GM12878 (cell line): Measurements from ENCODE around the gene PPP3CA.

Source experiments
- GABPA ChIP-seq: IDR thresholded peaks from 2 replicates; pipeline ENCODE4 v1.6.1; 2014; ENCODE audit warnings: antibody characterized with exemption, low read depth, mild to moderate bottlenecking, inconsistent platforms
- HDAC6 ChIP-seq: fragments of 200-600 bp; sonication (generic); IDR thresholded peaks from one replicate; pipeline ENCODE4 v1.8.0; 2017; ENCODE audit warnings: antibody characterized with exemption; ENCODE audit not compliant: unreplicated experiment
- MXI1 ChIP-seq: fragments of 150-350 bp; IDR thresholded peaks from 2 replicates; pipeline ENCODE4 v1.6.1; 2011; ENCODE audit warnings: low read depth, mild to moderate bottlenecking, inconsistent platforms, low read length, improper control_type of control experiment
- RUNX3 ChIP-seq: IDR thresholded peaks from 2 replicates; pipeline ENCODE4 v1.6.1; 2012; ENCODE audit warnings: low read length, inconsistent platforms

- TF ChIP-seq MXI1 (no peak), GABPA (no peak), RUNX3 (no peak), HDAC6 (no peak)
These were observed 61.3 kb downstream of the PPP3CA start for GRCh38 chr4:101285985-101286384.
